HepG2 (cell line): Measurements from ENCODE around the gene HDGFL3. TPM values are rescaled to one million over a fixed set of nuclear protein-coding genes. Genes with fewer than 3 reads are reported as not detected.

Experiments
- ATAC-seq: fragments of 200-7000 bp; cut with Tn5 transposase; 3 replicates; pipeline ENCODE4 v1.9.1; 2020; ENCODE audit warnings: mild to moderate bottlenecking, moderate library complexity
- BruUV-seq: library from RNA; stranded (reverse); fragments of 400-500 nt; replicated peaks from 2 replicates; lab custom pipeline; 2021; lab: Mats Ljungman, UMichigan
- CTCF ChIA-PET: fragments of 300-600 bp; formaldehyde crosslinking; extraction: SDS; loops from one replicate; lab custom pipeline; 2021; ENCODE audit warnings: low total read pairs, inconsistent platforms, low intra/inter-chr PET ratio; lab: Yijun Ruan, JAX
- POLR2A ChIA-PET: fragments of 350-600 bp; sonication (Branson Sonifier 250); formaldehyde crosslinking; loops from one replicate; lab custom pipeline; 2020; ENCODE audit warnings: antibody characterized with exemption, inconsistent platforms; lab: Yijun Ruan, JAX
- DNase-seq: peaks from one replicate; pipeline ENCODE4 v3.0.0-alpha.2; 2015; ENCODE audit warnings: low spot score
- FAIRE-seq: peaks from 3 replicates; lab custom pipeline; 2011; peaks lifted over from hg19 to GRCh38; lab: Jason Lieb, UNC
- H2AFZ ChIP-seq: one replicate; pipeline ENCODE4 v1.6.1; 2011; ENCODE audit warnings: low read length, inconsistent platforms
- H3K27ac ChIP-seq: fragments of 300-600 bp; 3 replicates; pipeline ENCODE4 v1.8.0; 2011; ENCODE audit warnings: mixed run types, mild to moderate bottlenecking, mixed read lengths, low read length, inconsistent platforms; ENCODE audit not compliant: insufficient read depth; ENCODE audit errors: extremely low read length
- H3K27me3 ChIP-seq, 2 experiments: fragments of 200-600 bp in 1 of 2; 2 replicates in 1 of 2; 3 replicates in 1 of 2; pipeline versions ENCODE4 v1.6.0 to v1.8.0; 2011; ENCODE audit warnings: low read length in 2 of 2, mild to moderate bottlenecking in 2 of 2, moderate library complexity in 2 of 2, inconsistent platforms in 1 of 2; ENCODE audit not compliant: insufficient read depth in 2 of 2, control insufficient read depth in 1 of 2
- H3K36me3 ChIP-seq, 2 experiments: fragments of 200-600 bp in 1 of 2; replicated peaks in 1 of 2; 2 replicates in 1 of 2; 3 replicates in 1 of 2; pipeline versions ENCODE4 v1.5.1 to v1.8.0; 2011; ENCODE audit warnings: low read length in 2 of 2, inconsistent platforms in 1 of 2; ENCODE audit not compliant: insufficient read depth in 2 of 2, control insufficient read depth in 1 of 2
- H3K4me1 ChIP-seq: 2 replicates; pipeline ENCODE4 v1.5.1; 2012; ENCODE audit warnings: low read length, inconsistent platforms; ENCODE audit not compliant: insufficient read depth
- H3K4me2 ChIP-seq: 2 replicates; pipeline ENCODE4 v1.6.0; 2011; ENCODE audit warnings: low read depth, low read length, inconsistent platforms
- H3K4me3 ChIP-seq, 3 experiments: fragments of 200-600 bp in 1 of 3; sonication (generic), shearing (Covaris generic) in 1 of 3; replicated peaks in 1 of 3; 2 replicates each; pipeline ENCODE4 v1.5.1; 2011 to 2016; ENCODE audit warnings: low read length in 3 of 3, inconsistent platforms in 2 of 3, low read depth in 2 of 3, mild to moderate bottlenecking in 2 of 3, control low read depth in 1 of 3, mixed read lengths in 1 of 3; ENCODE audit not compliant: insufficient read depth in 1 of 3
- H3K79me2 ChIP-seq: one replicate; pipeline ENCODE4 v1.6.1; 2011; ENCODE audit warnings: low read length, inconsistent platforms; ENCODE audit not compliant: insufficient read depth
- H3K9ac ChIP-seq: 2 replicates; pipeline ENCODE4 v1.6.0; 2011; ENCODE audit warnings: mild to moderate bottlenecking, low read depth, low read length, inconsistent platforms; ENCODE audit not compliant: insufficient read depth
- H3K9me3 ChIP-seq: 2 replicates; pipeline ENCODE4 v1.5.1; 2012; ENCODE audit warnings: mild to moderate bottlenecking, low read length
- H4K20me1 ChIP-seq: 2 replicates; pipeline ENCODE4 v1.6.0; 2011; ENCODE audit warnings: inconsistent platforms, mild to moderate bottlenecking, low read length, moderate library complexity; ENCODE audit not compliant: insufficient read depth
- IKZF1 ChIP-seq: fragments of 450-650 bp; IDR thresholded peaks from 2 replicates; pipeline ENCODE4 v1.7.1; 2016
- IRF9 ChIP-seq: sonication (generic); formaldehyde crosslinking; IDR thresholded peaks from 2 replicates; pipeline ENCODE4 v1.8.0; 2022; ENCODE audit warnings: missing genetic modification reagents, mild to moderate bottlenecking, borderline replicate concordance
- KAT8 ChIP-seq: IDR thresholded peaks from 2 replicates; pipeline ENCODE4 v1.6.1; 2016; ENCODE audit warnings: missing genetic modification reagents, missing compliant biosample characterization
- KIAA2018 ChIP-seq: sonication (generic); formaldehyde crosslinking; IDR thresholded peaks from 2 replicates; pipeline ENCODE4 v1.5.0; 2020; ENCODE audit warnings: mild to moderate bottlenecking, missing genetic modification reagents, borderline replicate concordance
- ZBTB34 ChIP-seq: sonication (generic); formaldehyde crosslinking; IDR thresholded peaks from 2 replicates; pipeline ENCODE4 v1.8.0; 2022; ENCODE audit warnings: mild to moderate bottlenecking, missing genetic modification reagents
- ZFP62 ChIP-seq: sonication (generic); formaldehyde crosslinking; IDR thresholded peaks from 2 replicates; pipeline ENCODE4 v1.4.0; 2020; ENCODE audit warnings: missing genetic modification reagents
- ZNF572 ChIP-seq: sonication (generic); formaldehyde crosslinking; IDR thresholded peaks from 2 replicates; pipeline ENCODE4 v1.5.1; 2020; ENCODE audit warnings: mild to moderate bottlenecking, missing genetic modification reagents
- ZNF615 ChIP-seq: sonication (generic); formaldehyde crosslinking; IDR thresholded peaks from 2 replicates; pipeline ENCODE4 v1.5.0; 2020; ENCODE audit warnings: mild to moderate bottlenecking, missing genetic modification reagents, borderline replicate concordance
- WGBS: methylation state at CpG from one replicate; pipeline ENCODE4 v1.1.6; 2017; ENCODE audit warnings: low lambda C conversion rate; 5-methylcytosine and 5-hydroxymethylcytosine counted together
- in situ Hi-C: cut with HindIII; loops from 2 replicates; pipeline ENCODE4 v1.10.0; 2017; ENCODE audit warnings: low pct_unique_long_range_greater_than_20kb; ENCODE audit not compliant: extremely low pct_ligation_motif_present
- intact Hi-C: fragments of 100-400 bp; cut with micrococcal nuclease; formaldehyde crosslinking; loops from one replicate; pipeline ENCODE4 v1.10.0; 2022; ENCODE audit not compliant: unreplicated experiment
- polyA plus RNA-seq, 8 experiments: library from polyadenylated mRNA; depleted of rRNA in 3 of 8; stranded (reverse) in 7 of 8; unstranded in 1 of 8; fragments of >200 nt; fragmentation: Illumina TruSeq in 4 of 8; extraction: Trizol in 4 of 8; gene quantifications; 2 replicates each; pipeline versions ENCODE4 v1.2.1 to v1.2.3, GENCODE V29; 2011 to 2016; ENCODE audit warnings: low read depth in 4 of 8, missing spikeins in 1 of 8, mixed read lengths in 1 of 8; ENCODE audit not compliant: insufficient read depth in 1 of 8
- total RNA-seq, 5 experiments: library from RNA; depleted of rRNA; stranded (reverse); fragments of >200 nt; fragmentation: Illumina TruSeq; extraction: Trizol; gene quantifications; 2 replicates each; pipeline ENCODE4 v1.2.3, GENCODE V29; 2016; ENCODE audit warnings: low read depth in 1 of 5

The HDGFL3 gene
- total and polyA plus RNA-seq, 2 of the 13 experiments (the other 11 are each of a cell fraction or from before 2014, with no cell fraction given) = 0.07 to 0.09 TPM

- in situ Hi-C loops = no loop called here
- no peak for DNase-seq
- no peak for FAIRE-seq
- CTCF ChIA-PET = no interaction called here
- POLR2A ChIA-PET = no interaction called here
- 18% methylated on average over 7 of the region's 7 CpGs for WGBS
- BruUV-seq = no TSS peak
- ATAC-seq = no peak
- H3K27ac ChIP-seq = no peak overlapping the region
- intact Hi-C loops = no loop called here
- no peak for TF ChIP-seq IRF9
- TF ChIP-seq ZNF615 (CRISPR knock-in tag) = no peak
- no peak for TF ChIP-seq ZFP62 (CRISPR knock-in tag)
- no peak overlapping the region for H3K4me2 ChIP-seq
- no peaks in the 10 kb centered on the region for H3K9me3 ChIP-seq
- no peaks in the 10 kb centered on the region for H3K36me3 ChIP-seq
- H3K4me3 ChIP-seq = no peak overlapping the region
- no peaks in the 10 kb centered on the region for H4K20me1 ChIP-seq
- no peaks in the 10 kb centered on the region for H3K4me1 ChIP-seq
- no peak overlapping the region for H2AFZ ChIP-seq
- no peak overlapping the region for H3K9ac ChIP-seq
- H3K27me3 ChIP-seq = no peaks in the 10 kb centered on the region; a peak in 1 of 5 replicates
- no peaks in the 10 kb centered on the region for H3K79me2 ChIP-seq
Measured at GRCh38 chr15:83200162-83200561, 7.5 kb downstream of the HDGFL3 start.

- Histone ChIP-seq H3K9ac (no peak overlapping the region), H3K9me3 (no peaks in the 10 kb centered on the region), H3K4me2 (no peak overlapping the region), H3K79me2 (no peaks in the 10 kb centered on the region), H3K27me3 (no peaks in the 10 kb centered on the region; a peak in 1 of 5 replicates), H4K20me1 (no peaks in the 10 kb centered on the region), H3K4me3 (no peak overlapping the region), H3K4me1 (no peaks in the 10 kb centered on the region), H3K27ac (no peak overlapping the region), H2AFZ (no peak overlapping the region), H3K36me3 (no peaks in the 10 kb centered on the region)
- in situ Hi-C loops (no loop called here), intact Hi-C loops (no loop called here)
- FAIRE-seq (no peak), DNase-seq (no peak), ATAC-seq (no peak)
- 4% methylated on average over 1 of the region's 1 CpG for WGBS
- no TSS peak for BruUV-seq
- ChIA-PET CTCF (no interaction called here), POLR2A (no interaction called here)
- TF ChIP-seq KIAA2018 (no peak), ZNF572 (CRISPR knock-in tag) (no peak), IKZF1 (no peak), KAT8 (no peak), ZBTB34 (no peak)
Measured at GRCh38 chr15:83199288-83199687, 8.3 kb downstream of the HDGFL3 start.
